GM15510 (cell line): ENCODE results near the gene CLASP2.

ENCODE experiments used
- POLR2A ChIP-seq: IDR thresholded peaks from 3 replicates; pipeline ENCODE4 v1.6.1; 2011; ENCODE audit warnings: borderline replicate concordance; ENCODE audit not compliant: insufficient read length; ENCODE audit errors: extremely low read depth

Gene CLASP2

DNA sequence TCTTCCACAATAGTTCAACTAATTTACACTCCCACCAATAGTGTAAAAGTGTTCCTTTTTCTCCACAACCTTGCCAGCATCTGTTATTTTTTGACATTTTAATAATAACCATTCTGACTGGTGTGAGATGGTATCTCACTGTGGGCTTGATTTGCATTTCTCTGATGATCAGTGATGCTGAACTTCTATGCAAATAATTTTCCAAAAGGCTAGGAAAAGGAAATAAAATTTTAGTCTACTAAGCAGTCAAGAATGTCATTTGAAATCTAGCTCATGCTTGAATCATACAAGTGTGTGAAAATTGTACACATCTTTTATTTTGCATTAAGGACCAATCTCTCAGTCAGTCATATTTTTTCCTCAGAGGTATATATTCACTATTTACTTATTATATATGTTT lies 176.1 kb downstream of the CLASP2 start:
- TF ChIP-seq POLR2A, result no peak

DNA sequence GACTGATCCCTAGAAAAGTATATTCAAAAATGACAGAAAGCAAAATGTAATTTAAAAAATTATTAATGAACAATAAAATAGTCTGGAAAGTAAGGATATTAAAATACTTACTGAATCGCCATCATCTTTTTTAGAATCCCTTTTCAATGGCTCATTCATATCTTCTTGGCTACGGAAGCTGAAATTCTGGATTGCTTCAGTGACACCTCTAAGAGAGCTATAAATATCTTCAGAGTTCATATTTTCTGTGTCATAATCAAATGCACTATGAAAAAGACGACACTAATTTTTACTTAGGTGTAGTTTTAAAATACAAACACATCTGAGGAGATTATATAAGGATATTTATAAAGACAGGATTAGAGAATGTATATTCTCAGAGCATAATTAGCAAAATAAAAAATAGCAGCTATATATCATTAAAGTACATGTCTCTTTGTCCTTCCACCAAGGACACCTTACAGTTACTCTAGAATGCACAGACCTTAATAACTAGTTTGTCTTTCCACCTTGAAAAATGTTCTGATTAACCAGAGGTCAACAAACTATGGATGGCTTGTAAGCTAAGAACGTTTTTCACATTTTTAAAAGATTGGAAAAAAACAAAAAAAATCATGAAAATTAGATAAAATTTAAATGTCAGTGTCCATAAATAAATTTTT lies 179.2 kb downstream of the CLASP2 start:
- TF ChIP-seq POLR2A, result no peak

GRCh38 chr3:33537133-33537532 lies 180.9 kb downstream of the CLASP2 start:
- TF ChIP-seq POLR2A, result no peak

- no peak for TF ChIP-seq POLR2A
Measured at GRCh38 chr3:33526787-33527186, 191.3 kb downstream of the CLASP2 start.

DNA sequence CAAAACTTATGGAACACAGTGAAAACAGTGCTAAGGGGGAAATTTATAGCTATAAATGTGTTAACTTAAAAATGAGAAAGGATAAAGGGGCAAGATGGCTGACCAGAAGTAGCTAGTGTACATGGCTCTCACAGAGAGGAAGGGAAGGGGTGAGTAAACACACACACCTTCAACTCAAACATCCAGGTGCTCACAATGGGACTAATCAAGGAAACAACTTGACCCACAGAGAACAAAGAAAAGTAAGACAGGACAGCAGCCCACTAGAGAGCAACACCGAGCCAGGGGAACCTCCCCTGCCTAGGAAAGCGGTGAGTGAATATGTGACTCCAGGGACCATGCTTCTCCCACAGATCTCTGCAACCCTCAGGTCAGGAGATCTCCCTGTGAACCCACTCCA lies 192.8 kb downstream of the CLASP2 start:
- TF ChIP-seq POLR2A, result no peak

DNA sequence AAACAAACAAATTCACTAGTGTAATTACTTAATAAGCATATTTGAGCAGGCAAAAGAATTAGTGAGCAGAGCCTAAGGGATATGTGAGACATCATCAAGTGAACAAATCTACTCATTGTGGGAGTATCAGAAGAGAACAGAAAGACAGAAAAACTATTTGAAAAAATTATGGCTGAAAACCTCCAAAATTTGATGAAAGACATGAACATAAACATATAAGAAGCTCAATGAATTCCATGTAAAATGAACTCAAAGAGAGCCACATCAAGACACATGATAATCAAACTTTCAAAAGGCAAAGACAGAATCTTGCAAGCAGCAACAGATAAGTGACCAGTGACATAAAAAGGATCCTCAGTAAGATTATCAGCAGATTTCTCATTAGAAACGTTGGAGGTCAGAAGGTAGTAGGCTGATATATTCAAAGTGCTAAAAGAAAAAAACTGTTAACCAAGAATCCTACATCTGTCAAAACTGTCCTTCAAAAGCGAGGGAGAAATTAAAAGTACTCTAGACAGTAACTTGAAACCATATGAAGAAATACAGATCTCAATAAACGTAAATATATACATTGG lies 194.9 kb downstream of the CLASP2 start:
- TF ChIP-seq POLR2A, result no peak

DNA sequence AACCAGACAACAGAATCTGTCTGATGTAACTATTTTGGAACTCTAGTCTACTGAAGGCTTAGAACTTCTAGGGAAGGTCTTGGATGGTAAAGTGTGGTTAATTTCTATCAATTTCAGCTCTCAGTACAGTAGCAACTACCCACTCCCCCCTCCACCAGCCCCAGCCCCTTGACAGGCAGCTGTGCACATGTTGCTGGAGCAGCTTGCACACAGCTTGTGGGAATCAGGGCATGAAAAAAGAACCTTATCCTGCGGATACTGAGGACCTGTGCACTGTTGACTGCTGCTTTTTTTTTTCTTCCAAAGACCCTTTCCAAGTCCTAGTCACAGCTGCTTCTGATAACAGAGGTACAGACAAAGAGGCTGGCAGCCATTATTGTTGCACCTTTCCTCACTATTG lies 196.3 kb downstream of the CLASP2 start:
- TF ChIP-seq POLR2A, result no peak

- TF ChIP-seq POLR2A, result no peak
Measured at GRCh38 chr3:33513262-33513863, 204.7 kb downstream of the CLASP2 start.

- no peak for TF ChIP-seq POLR2A
Measured at GRCh38 chr3:33505027-33505426, 213.0 kb downstream of the CLASP2 start.

- TF ChIP-seq POLR2A, result no peak
Measured at GRCh38 chr3:33496449-33496848, 221.6 kb downstream of the CLASP2 start.

DNA sequence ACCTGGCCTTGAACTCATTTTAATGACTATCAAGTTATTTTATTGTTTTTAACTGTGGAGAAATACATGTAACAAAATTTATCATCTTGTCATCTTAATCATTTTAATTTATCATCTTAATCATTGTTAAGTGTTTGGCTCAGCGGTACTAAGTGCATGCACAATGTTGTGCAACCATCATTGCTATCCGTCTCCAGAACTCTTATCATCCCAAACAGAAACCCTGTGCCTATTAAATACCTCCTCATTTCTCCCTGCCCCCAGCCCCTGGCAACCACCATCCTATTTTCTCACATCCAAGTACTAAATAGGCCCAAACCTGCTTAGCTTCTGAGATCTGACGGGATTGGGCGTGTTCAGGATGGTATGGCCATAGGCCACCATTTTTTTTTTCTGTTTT lies 226.3 kb downstream of the CLASP2 start:
- no peak for TF ChIP-seq POLR2A

- no peak for TF ChIP-seq POLR2A
Measured at GRCh38 chr3:33490641-33491241, 227.3 kb downstream of the CLASP2 start.

DNA sequence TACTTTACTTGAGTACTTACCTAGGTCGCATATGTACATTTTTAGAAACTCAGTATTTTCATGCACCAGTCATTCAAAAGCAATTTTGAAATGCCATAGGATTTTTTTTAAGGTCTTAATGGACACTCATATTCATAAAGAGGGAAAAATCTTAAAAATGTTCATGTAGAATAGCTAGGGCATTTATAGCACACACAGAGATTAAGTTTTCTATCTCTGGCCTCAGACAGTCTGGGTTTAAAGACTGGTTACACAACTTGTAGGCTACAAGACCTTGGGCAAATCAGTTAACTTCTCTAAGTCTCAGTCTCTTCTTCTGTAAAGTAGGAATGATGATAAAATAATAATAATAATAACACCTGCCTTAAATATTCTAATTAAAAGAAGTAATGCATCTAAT lies 229.4 kb downstream of the CLASP2 start:
- TF ChIP-seq POLR2A, result no peak

- no peak for TF ChIP-seq POLR2A
Measured at GRCh38 chr3:33488246-33488645, 229.8 kb downstream of the CLASP2 start.

DNA sequence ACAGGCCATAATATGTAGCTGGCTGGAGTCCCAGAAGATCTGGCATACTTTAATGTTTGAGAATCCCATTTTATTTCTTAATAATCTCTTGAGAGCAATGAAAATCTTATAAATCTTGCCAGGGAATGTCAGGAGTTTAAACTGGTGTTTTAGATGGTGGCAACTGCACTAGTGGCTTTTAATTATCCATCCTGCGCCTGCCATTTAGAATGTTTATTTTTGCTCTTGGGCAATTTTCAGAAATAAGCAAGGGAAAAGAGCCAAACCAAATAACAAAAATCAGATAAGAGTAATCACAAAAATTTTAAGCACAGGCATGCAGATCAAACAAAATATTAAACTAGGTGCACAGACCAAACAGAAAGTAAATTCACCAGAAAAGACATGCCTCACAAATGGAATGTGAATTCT lies 235.9 kb downstream of the CLASP2 start:
- no peak for TF ChIP-seq POLR2A

GRCh38 chr3:33474896-33475295 lies 243.2 kb downstream of the CLASP2 start:
- no peak for TF ChIP-seq POLR2A
